NCI-H146 (cell line): Measurements from ENCODE around the gene PRDM15.

Experiments used
- DNase-seq: peaks from one replicate; lab custom pipeline; 2025; lab: John Stamatoyannopoulos, UW

The PRDM15 gene

GRCh38 chr21:41777951-41778815 is 101.0 kb downstream of the PRDM15 start:
- peak; percentile 52 for DNase-seq

- DNase-seq: no peak
Measured at GRCh38 chr21:41776778-41777177, 102.4 kb downstream of the PRDM15 start.

GRCh38 chr21:41775149-41775472 is 104.0 kb downstream of the PRDM15 start:
- no peak for DNase-seq

GRCh38 chr21:41774467-41775148 is 104.5 kb downstream of the PRDM15 start:
- DNase-seq: no peak

- no peak for DNase-seq
Measured at GRCh38 chr21:41772351-41773080, 106.6 kb downstream of the PRDM15 start.

GRCh38 chr21:41771625-41771945 is 107.6 kb downstream of the PRDM15 start:
- no peak for DNase-seq

GRCh38 chr21:41770901-41771624 is 108.1 kb downstream of the PRDM15 start:
- DNase-seq: no peak

- DNase-seq: no peak
Measured at GRCh38 chr21:41769933-41770332, 109.2 kb downstream of the PRDM15 start.

GRCh38 chr21:41769521-41769920 is 109.6 kb downstream of the PRDM15 start:
- DNase-seq: no peak

GRCh38 chr21:41769111-41769510 is 110.0 kb downstream of the PRDM15 start:
- DNase-seq: no peak

GRCh38 chr21:41768437-41769042 is 110.6 kb downstream of the PRDM15 start:
- DNase-seq: peak; percentile 49

GRCh38 chr21:41767606-41768436 is 111.3 kb downstream of the PRDM15 start:
- peak; percentile 15 for DNase-seq

GRCh38 chr21:41766883-41767605 is 112.1 kb downstream of the PRDM15 start, which contains the start of gene RIPK4:
RIPK4 (minus strand) TSS chr21:41767052; CDS start chr21:41767041, 11 bp downstream.
- peak; percentile 84 for DNase-seq

- DNase-seq: peak; percentile 16
Measured at GRCh38 chr21:41765973-41766882, 112.9 kb downstream of the PRDM15 start.

- no peak for DNase-seq
Measured at GRCh38 chr21:41765420-41765821, 113.7 kb downstream of the PRDM15 start.

- DNase-seq: no peak
Measured at GRCh38 chr21:41764558-41765419, 114.4 kb downstream of the PRDM15 start.

GRCh38 chr21:41763996-41764395 is 115.1 kb downstream of the PRDM15 start:
- no peak for DNase-seq

- no peak for DNase-seq
Measured at GRCh38 chr21:41763398-41763931, 115.7 kb downstream of the PRDM15 start.
